AG09309 (cell line): ENCODE results near the gene ZFP1.

ENCODE experiments used
- DNase-seq: peaks from one replicate; pipeline ENCODE4 v3.0.0-alpha.2; 2010; ENCODE audit warnings: low read depth
- H3K4me3 ChIP-seq: 2 replicates; pipeline ENCODE4 v1.5.1; 2011; ENCODE audit warnings: mild to moderate bottlenecking, low read depth, low read length, moderate library complexity; ENCODE audit not compliant: control insufficient read depth
- CTCF ChIP-seq: IDR thresholded peaks from 2 replicates; pipeline ENCODE4 v1.5.1; 2011; ENCODE audit warnings: mild to moderate bottlenecking, low read depth, low read length, inconsistent platforms; ENCODE audit not compliant: insufficient read depth, control insufficient read depth; ENCODE audit errors: missing control alignments

Gene ZFP1

GRCh38 chr16:75148311-75149195, at the start of gene ZFP1:
ZFP1 (plus strand) TSS chr16:75148524; CDS start chr16:75152952, 4,428 bp downstream.
- no peak for TF ChIP-seq CTCF
- peak within 1 kb of the TSS; percentile 72 for H3K4me3 ChIP-seq
- DNase-seq, result peak; percentile 29

- H3K4me3 ChIP-seq, result no peak overlapping the region
- no peak for DNase-seq
- no peak for TF ChIP-seq CTCF
Measured at GRCh38 chr16:75099075-75099667, 49.2 kb upstream of the ZFP1 start.

- no peak for DNase-seq
- H3K4me3 ChIP-seq, result no peak overlapping the region
- TF ChIP-seq CTCF, result no peak
Measured at GRCh38 chr16:75099738-75100602, 48.4 kb upstream of the ZFP1 start.

- no peak for TF ChIP-seq CTCF
- no peak overlapping the region for H3K4me3 ChIP-seq
- no peak for DNase-seq
Measured at GRCh38 chr16:75100603-75100990, 47.7 kb upstream of the ZFP1 start.

GRCh38 chr16:75101635-75102034, 46.7 kb upstream of the ZFP1 start:
- no peak for DNase-seq
- no peak overlapping the region for H3K4me3 ChIP-seq
- no peak for TF ChIP-seq CTCF

GRCh38 chr16:75102595-75102994, 45.7 kb upstream of the ZFP1 start:
- H3K4me3 ChIP-seq, result no peak overlapping the region
- DNase-seq, result no peak
- TF ChIP-seq CTCF, result no peak
